Lower leg skin (tissue), 3 donors: Measurements from ENCODE around the gene ATP9B.

ENCODE experiments used
- CTCF ChIP-seq, 3 donors: fragments of 450-650 bp; IDR thresholded peaks; one replicate each; pipeline ENCODE4 v1.5.1; 2016; ENCODE audit warnings: antibody characterized with exemption in 3 of 3, mild to moderate bottlenecking in 3 of 3, moderate library complexity in 2 of 3
- POLR2A ChIP-seq, 2 donors: fragments of 450-650 bp; IDR thresholded peaks; one replicate each; pipeline ENCODE4 v1.6.1; 2016 to 2017; ENCODE audit warnings: antibody characterized with exemption in 2 of 2, mild to moderate bottlenecking in 1 of 2, moderate library complexity in 1 of 2

- TF ChIP-seq POLR2A (IDR thresholded peaks at IDR 0.05) (no peak), CTCF (IDR thresholded peaks at IDR 0.05) (no peak)
Observed at GRCh38 chr18:79422783-79423165, 353.6 kb downstream of the ATP9B start.
